ENCODE data around the gene CLPSL1. TPM values are rescaled to one million over a fixed set of nuclear protein-coding genes. Genes with fewer than 3 reads are reported as not detected.

Gene CLPSL1
- total RNA-seq, 1 donor from 2014 or later, result not detected

- Histone ChIP-seq H3K9me3 (no peaks in the 10 kb centered on the region), H3K4me1 (no peaks in the 10 kb centered on the region), H3K27ac (no peak overlapping the region), H3K36me3 (no peaks in the 10 kb centered on the region), H3K27me3 (no peaks in the 10 kb centered on the region), H3K4me3 (no peak overlapping the region)
- no peak for TF ChIP-seq POLR2AphosphoS5 (IDR thresholded peaks at IDR 0.05; ENCODE audit: insufficient read depth in 1 of 2, low read depth in 1 of 2)
- intact Hi-C loops (cut with DNase I), result no loop called here
- no peak for DNase-seq (ENCODE audit: extremely low spot score in 2 of 2)
Measured at GRCh38 chr6:35759426-35759825, 21.4 kb upstream of the CLPSL1 start.

- H3K27me3 ChIP-seq, result no peaks in the 10 kb centered on the region
- no peaks in the 10 kb centered on the region for H3K4me1 ChIP-seq
- intact Hi-C loops (cut with DNase I), result no loop called here
- no peaks in the 10 kb centered on the region for H3K36me3 ChIP-seq
- no peak overlapping the region for H3K27ac ChIP-seq
- H3K9me3 ChIP-seq, result no peaks in the 10 kb centered on the region
- DNase-seq (ENCODE audit: extremely low spot score in 2 of 2), result no peak
- no peak overlapping the region for H3K4me3 ChIP-seq
- no peak for TF ChIP-seq POLR2A (IDR thresholded peaks at IDR 0.05)
- no peak for TF ChIP-seq CTCF (IDR thresholded peaks at IDR 0.05)
- no peak for TF ChIP-seq POLR2AphosphoS5 (IDR thresholded peaks at IDR 0.05; ENCODE audit: insufficient read depth in 1 of 2, low read depth in 1 of 2)
Measured at GRCh38 chr6:35765739-35766138, 15.1 kb upstream of the CLPSL1 start.

GRCh38 chr6:35769211-35769610 lies 11.6 kb upstream of the CLPSL1 start:
- intact Hi-C loops (cut with DNase I), result no loop called here
- Histone ChIP-seq H3K4me3 (no peak overlapping the region), H3K27me3 (no peaks in the 10 kb centered on the region), H3K9me3 (no peaks in the 10 kb centered on the region), H3K36me3 (no peaks in the 10 kb centered on the region), H3K4me1 (no peaks in the 10 kb centered on the region), H3K27ac (no peak overlapping the region)
- no peak for TF ChIP-seq POLR2AphosphoS5 (IDR thresholded peaks at IDR 0.05; ENCODE audit: insufficient read depth in 1 of 2, low read depth in 1 of 2)
- TF ChIP-seq CTCF (IDR thresholded peaks at IDR 0.05), result no peak
- TF ChIP-seq POLR2A (IDR thresholded peaks at IDR 0.05), result no peak
- DNase-seq (ENCODE audit: extremely low spot score in 2 of 2), result no peak

GRCh38 chr6:35771343-35771627 lies 9.5 kb upstream of the CLPSL1 start:
- no peak overlapping the region for H3K4me3 ChIP-seq
- no peaks in the 10 kb centered on the region for H3K36me3 ChIP-seq
- TF ChIP-seq POLR2AphosphoS5 (IDR thresholded peaks at IDR 0.05; ENCODE audit: insufficient read depth in 1 of 2, low read depth in 1 of 2) (no peak), CTCF (IDR thresholded peaks at IDR 0.05) (no peak), POLR2A (IDR thresholded peaks at IDR 0.05) (no peak)
- no peak overlapping the region for H3K27ac ChIP-seq
- H3K4me1 ChIP-seq, result peaks cover 1% of the 10 kb centered on the region
- no peaks in the 10 kb centered on the region for H3K9me3 ChIP-seq
- intact Hi-C loops (cut with DNase I), result no loop called here
- no peak for DNase-seq (ENCODE audit: extremely low spot score in 2 of 2)
- no peaks in the 10 kb centered on the region for H3K27me3 ChIP-seq

- H3K4me1 ChIP-seq, result peaks cover 10% of the 10 kb centered on the region
- no peak overlapping the region for H3K4me3 ChIP-seq
- no peak overlapping the region for H3K27ac ChIP-seq
- TF ChIP-seq POLR2A (IDR thresholded peaks at IDR 0.05), result no peak
- TF ChIP-seq POLR2AphosphoS5 (IDR thresholded peaks at IDR 0.05; ENCODE audit: insufficient read depth in 1 of 2, low read depth in 1 of 2), result no peak
- no peak for TF ChIP-seq CTCF (IDR thresholded peaks at IDR 0.05)
- no peaks in the 10 kb centered on the region for H3K36me3 ChIP-seq
- no peak for DNase-seq (ENCODE audit: extremely low spot score in 2 of 2)
- no peaks in the 10 kb centered on the region for H3K9me3 ChIP-seq
- intact Hi-C loops (cut with DNase I), result no loop called here
- H3K27me3 ChIP-seq, result no peaks in the 10 kb centered on the region
Measured at GRCh38 chr6:35774116-35774794, 6.6 kb upstream of the CLPSL1 start.

Data from vagina (tissue), 2 donors.